ENCODE data around the gene PHF2. TPM values are rescaled to one million over a fixed set of nuclear protein-coding genes. Genes with fewer than 3 reads are reported as not detected.

Gene PHF2
- total RNA-seq, 2 experiments from 2014 or later = 20.6 to 23.7 TPM

DNA sequence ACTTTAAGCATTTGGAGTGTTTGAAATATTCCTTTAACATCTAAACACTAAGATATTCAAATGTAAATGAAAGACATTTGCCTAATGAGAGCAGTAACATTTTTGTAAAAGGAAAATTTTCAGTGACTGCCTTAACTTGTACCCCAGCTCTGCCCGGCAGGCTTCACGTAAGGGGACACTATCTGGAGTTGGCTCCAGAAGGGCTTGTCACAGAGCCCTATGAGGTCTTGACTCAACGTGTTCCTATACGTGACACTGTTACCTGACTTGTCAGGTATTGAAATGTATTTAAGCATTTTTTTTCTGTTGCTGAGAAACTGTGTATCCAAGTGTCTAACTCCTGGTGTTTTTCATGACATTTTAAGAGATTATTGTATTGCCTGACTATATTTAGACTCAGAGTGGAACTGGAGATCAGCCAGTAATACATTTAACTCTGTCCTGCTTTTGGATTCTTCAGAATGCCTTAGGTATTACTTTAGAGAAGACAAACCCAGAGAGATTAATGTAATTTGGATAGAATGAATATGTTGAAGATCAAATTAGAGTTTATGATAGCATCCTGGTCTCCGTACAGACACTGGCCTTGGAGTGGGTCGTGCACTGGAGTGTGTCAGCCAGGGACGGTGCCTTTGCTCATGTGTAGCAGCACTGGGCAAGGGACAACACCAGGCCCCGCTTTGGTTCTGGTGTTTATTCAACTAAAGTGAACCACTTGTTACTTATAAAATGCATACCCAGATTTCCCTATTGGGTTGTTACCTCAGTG is 34.6 kb upstream of the PHF2 start:
- Histone ChIP-seq H3K9me2 (ENCODE audit: insufficient read depth, low read length) (no peaks in the 10 kb centered on the region), H3K9me3 (ENCODE audit: low read length) (no peaks in the 10 kb centered on the region), H3K4me1 (ENCODE audit: insufficient read depth, low read length, poor library complexity, severe bottlenecking) (no peaks in the 10 kb centered on the region), H2AFZ (ENCODE audit: low read length) (no peak overlapping the region), H3K79me2 (ENCODE audit: insufficient read depth, low read depth, low read length) (no peaks in the 10 kb centered on the region), H3K4me2 (ENCODE audit: low read length) (no peak overlapping the region), H3K27ac (ENCODE audit: low read depth, low read length, poor library complexity, severe bottlenecking) (no peak overlapping the region), H3K4me3 (ENCODE audit: low read depth, low read length, poor library complexity, severe bottlenecking) (no peak overlapping the region), H4K20me1 (ENCODE audit: insufficient read depth, low read length) (no peaks in the 10 kb centered on the region), H3K36me3 (ENCODE audit: insufficient read depth, low read length) (peaks cover 90% of the 10 kb centered on the region)
- no peak for TF ChIP-seq CTCF (conservative IDR thresholded peaks at IDR 0.05; ENCODE audit: low read length)
- TF ChIP-seq EZH2phosphoT487 (IDR thresholded peaks at IDR 0.05; ENCODE audit: borderline replicate concordance, low read depth, low read length) = no peak
- CTCF ChIA-PET (ENCODE audit: unreplicated experiment) = no interaction called here
- POLR2A ChIA-PET = no interaction called here
- no peak for DNase-seq (ENCODE audit: low spot score)
- intact Hi-C loops (cut with micrococcal nuclease; ENCODE audit: unreplicated experiment) = no loop called here
- BruUV-seq (replicated peaks) = no TSS peak

GRCh38 chr9:93543117-93543516 is 33.3 kb upstream of the PHF2 start:
- CTCF ChIA-PET (ENCODE audit: unreplicated experiment) = interaction anchor here (0.9 kb wide), 1 partner anchor 78 kb away, joined by 3 read pairs; no protein-coding TSS in a partner anchor
- TF ChIP-seq EZH2phosphoT487 (IDR thresholded peaks at IDR 0.05; ENCODE audit: borderline replicate concordance, low read depth, low read length) = no peak
- no peak for TF ChIP-seq CTCF (conservative IDR thresholded peaks at IDR 0.05; ENCODE audit: low read length)
- no peak for DNase-seq (ENCODE audit: low spot score)
- H3K9me2 ChIP-seq (ENCODE audit: insufficient read depth, low read length) = no peaks in the 10 kb centered on the region
- H3K4me3 ChIP-seq (ENCODE audit: low read depth, low read length, poor library complexity, severe bottlenecking) = no peak overlapping the region
- H4K20me1 ChIP-seq (ENCODE audit: insufficient read depth, low read length) = no peaks in the 10 kb centered on the region
- no peak overlapping the region for H3K27ac ChIP-seq (ENCODE audit: low read depth, low read length, poor library complexity, severe bottlenecking)
- BruUV-seq (replicated peaks) = no TSS peak
- intact Hi-C loops (cut with micrococcal nuclease; ENCODE audit: unreplicated experiment) = no loop called here
- H3K4me2 ChIP-seq (ENCODE audit: low read length) = no peak overlapping the region
- POLR2A ChIA-PET = no interaction called here
- no peaks in the 10 kb centered on the region for H3K79me2 ChIP-seq (ENCODE audit: insufficient read depth, low read depth, low read length)
- H2AFZ ChIP-seq (ENCODE audit: low read length) = no peak overlapping the region
- no peaks in the 10 kb centered on the region for H3K4me1 ChIP-seq (ENCODE audit: insufficient read depth, low read length, poor library complexity, severe bottlenecking)
- H3K9me3 ChIP-seq (ENCODE audit: low read length) = no peaks in the 10 kb centered on the region
- peaks cover 88% of the 10 kb centered on the region for H3K36me3 ChIP-seq (ENCODE audit: insufficient read depth, low read length)

- Histone ChIP-seq H2AFZ (ENCODE audit: low read length) (no peak overlapping the region), H3K4me3 (ENCODE audit: low read depth, low read length, poor library complexity, severe bottlenecking) (no peak overlapping the region), H3K79me2 (ENCODE audit: insufficient read depth, low read depth, low read length) (no peaks in the 10 kb centered on the region), H3K4me1 (ENCODE audit: insufficient read depth, low read length, poor library complexity, severe bottlenecking) (no peaks in the 10 kb centered on the region), H4K20me1 (ENCODE audit: insufficient read depth, low read length) (no peaks in the 10 kb centered on the region), H3K4me2 (ENCODE audit: low read length) (no peak overlapping the region), H3K9me3 (ENCODE audit: low read length) (no peaks in the 10 kb centered on the region), H3K9me2 (ENCODE audit: insufficient read depth, low read length) (no peaks in the 10 kb centered on the region), H3K27ac (ENCODE audit: low read depth, low read length, poor library complexity, severe bottlenecking) (no peak overlapping the region), H3K36me3 (ENCODE audit: insufficient read depth, low read length) (peaks cover 87% of the 10 kb centered on the region)
- intact Hi-C loops (cut with micrococcal nuclease; ENCODE audit: unreplicated experiment) = no loop called here
- ChIA-PET POLR2A (interaction anchor here (0.6 to 0.7 kb wide), 2 partner anchors 20 to 74 kb away, joined by 3 to 6 read pairs; no protein-coding TSS in a partner anchor), CTCF (ENCODE audit: unreplicated experiment) (no interaction called here)
- no peak for TF ChIP-seq CTCF (conservative IDR thresholded peaks at IDR 0.05; ENCODE audit: low read length)
- TF ChIP-seq EZH2phosphoT487 (IDR thresholded peaks at IDR 0.05; ENCODE audit: borderline replicate concordance, low read depth, low read length) = no peak
- BruUV-seq (replicated peaks) = no TSS peak
- DNase-seq (ENCODE audit: low spot score) = no peak
Measured at GRCh38 chr9:93546356-93546755, 30.0 kb upstream of the PHF2 start.
